Thyroid gland (tissue), 4 donors: ENCODE results near the gene DPEP2NB.

ENCODE experiments used
- CTCF ChIP-seq, 6 experiments: fragments of 200-600 bp in 3 of 6; fragments of 450-650 bp in 3 of 6; sonication (generic) in 3 of 6; IDR thresholded peaks; one replicate each; pipeline ENCODE4 v1.5.1; 2016 to 2019; ENCODE audit warnings: antibody characterized with exemption in 6 of 6, mild to moderate bottlenecking in 2 of 6, inconsistent platforms in 1 of 6, moderate library complexity in 1 of 6
- POLR2A ChIP-seq, 2 donors: fragments of 450-650 bp; IDR thresholded peaks; one replicate each; pipeline ENCODE4 v1.6.1; 2017; ENCODE audit warnings: antibody characterized with exemption in 2 of 2, mild to moderate bottlenecking in 2 of 2, moderate library complexity in 1 of 2

- TF ChIP-seq CTCF (IDR thresholded peaks at IDR 0.05) (no peak), POLR2A (IDR thresholded peaks at IDR 0.05) (no peak)
Observed at GRCh38 chr16:68049449-68049848, 33.7 kb upstream of the DPEP2NB start.
